Tibial artery (tissue), 4 donors: ENCODE data around the gene LRRC15.
A peak's percentile ranks its signal among the peaks of the same experiment; 100 is the strongest.

ENCODE experiments used
- DNase-seq, 2 donors: peaks; one replicate each; pipeline ENCODE4 v3.0.0-alpha.2; 2019
- H3K27ac ChIP-seq, 2 donors: fragments of 200-600 bp; sonication (generic) in 1 of 2; 1 replicate in 1 of 2; 2 replicates in 1 of 2; pipeline ENCODE4 v1.5.1; 2018 to 2019; ENCODE audit warnings: mild to moderate bottlenecking in 1 of 2
- H3K27me3 ChIP-seq, 2 donors: fragments of 200-600 bp; sonication (generic) in 1 of 2; one replicate each; pipeline versions ENCODE4 v1.5.1 to v1.6.0; 2016 to 2019
- H3K36me3 ChIP-seq, 3 donors: fragments of 200-600 bp; sonication (generic) in 2 of 3; one replicate each; pipeline ENCODE4 v1.5.1; 2016 to 2019; ENCODE audit warnings: mild to moderate bottlenecking in 2 of 3
- H3K4me1 ChIP-seq, 4 donors: fragments of 200-600 bp; sonication (generic) in 2 of 4; 1 replicate in 3 of 4; 2 replicates in 1 of 4; pipeline ENCODE4 v1.5.1; 2016 to 2019
- H3K4me3 ChIP-seq, 2 donors: fragments of 200-600 bp; sonication (generic) in 1 of 2; 1 replicate in 1 of 2; 2 replicates in 1 of 2; pipeline ENCODE4 v1.5.1; 2018 to 2019; ENCODE audit warnings: mild to moderate bottlenecking in 2 of 2
- H3K9me3 ChIP-seq, 3 donors: fragments of 200-600 bp; sonication (generic) in 1 of 3; one replicate each; pipeline ENCODE4 v1.5.1; 2016 to 2019
- intact Hi-C: fragments of 100-400 bp; cut with DNase I; formaldehyde crosslinking; loops from one replicate; pipeline ENCODE4 v1.15.0; 2023; ENCODE audit warnings: low total_unique reads
- TF ChIP-seq, protein P1 (sequence below), 2 experiments: fragments of 200-600 bp in 1 of 2; fragments of 450-650 bp in 1 of 2; IDR thresholded peaks; one replicate each; pipeline ENCODE4 v1.5.1; 2017 to 2019; ENCODE audit warnings: antibody characterized with exemption in 2 of 2, mild to moderate bottlenecking in 1 of 2, moderate library complexity in 1 of 2

The LRRC15 gene

DNA sequence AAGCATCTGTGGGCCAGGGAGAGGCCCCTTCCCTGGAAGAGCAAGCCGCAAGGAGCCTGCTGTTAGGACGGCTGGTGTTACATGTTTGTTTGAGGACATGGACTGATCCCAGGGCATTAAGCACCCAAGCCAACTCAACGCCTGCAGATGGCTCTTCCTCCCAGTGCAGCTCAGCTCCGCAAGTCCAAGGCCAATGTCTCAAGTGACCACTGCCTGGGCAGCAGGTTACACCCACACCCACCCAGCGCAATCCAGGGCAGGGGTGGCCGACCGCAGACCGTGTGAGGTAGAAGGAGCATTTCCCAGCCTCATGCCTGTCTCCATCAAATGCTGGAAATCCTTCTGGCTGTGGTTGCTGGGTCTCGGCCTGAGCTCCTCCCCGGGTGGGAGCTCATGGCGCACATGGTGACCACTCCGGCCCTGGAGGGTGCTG is 15.0 kb upstream of the LRRC15 start:
- DNase-seq = peak; percentile 13 to 32
- Histone ChIP-seq H3K27ac (no peak overlapping the region), H3K4me3 (no peak overlapping the region), H3K36me3 (no peaks in the 10 kb centered on the region), H3K9me3 (no peaks in the 10 kb centered on the region), H3K27me3 (peaks cover 0 to 47% of the 10 kb centered on the region in 2 donors), H3K4me1 (no peaks in the 10 kb centered on the region)
- intact Hi-C loops = no loop called here
- TF ChIP-seq, protein P1, sequence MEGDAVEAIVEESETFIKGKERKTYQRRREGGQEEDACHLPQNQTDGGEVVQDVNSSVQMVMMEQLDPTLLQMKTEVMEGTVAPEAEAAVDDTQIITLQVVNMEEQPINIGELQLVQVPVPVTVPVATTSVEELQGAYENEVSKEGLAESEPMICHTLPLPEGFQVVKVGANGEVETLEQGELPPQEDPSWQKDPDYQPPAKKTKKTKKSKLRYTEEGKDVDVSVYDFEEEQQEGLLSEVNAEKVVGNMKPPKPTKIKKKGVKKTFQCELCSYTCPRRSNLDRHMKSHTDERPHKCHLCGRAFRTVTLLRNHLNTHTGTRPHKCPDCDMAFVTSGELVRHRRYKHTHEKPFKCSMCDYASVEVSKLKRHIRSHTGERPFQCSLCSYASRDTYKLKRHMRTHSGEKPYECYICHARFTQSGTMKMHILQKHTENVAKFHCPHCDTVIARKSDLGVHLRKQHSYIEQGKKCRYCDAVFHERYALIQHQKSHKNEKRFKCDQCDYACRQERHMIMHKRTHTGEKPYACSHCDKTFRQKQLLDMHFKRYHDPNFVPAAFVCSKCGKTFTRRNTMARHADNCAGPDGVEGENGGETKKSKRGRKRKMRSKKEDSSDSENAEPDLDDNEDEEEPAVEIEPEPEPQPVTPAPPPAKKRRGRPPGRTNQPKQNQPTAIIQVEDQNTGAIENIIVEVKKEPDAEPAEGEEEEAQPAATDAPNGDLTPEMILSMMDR (IDR thresholded peaks at IDR 0.05) = no peak

DNA sequence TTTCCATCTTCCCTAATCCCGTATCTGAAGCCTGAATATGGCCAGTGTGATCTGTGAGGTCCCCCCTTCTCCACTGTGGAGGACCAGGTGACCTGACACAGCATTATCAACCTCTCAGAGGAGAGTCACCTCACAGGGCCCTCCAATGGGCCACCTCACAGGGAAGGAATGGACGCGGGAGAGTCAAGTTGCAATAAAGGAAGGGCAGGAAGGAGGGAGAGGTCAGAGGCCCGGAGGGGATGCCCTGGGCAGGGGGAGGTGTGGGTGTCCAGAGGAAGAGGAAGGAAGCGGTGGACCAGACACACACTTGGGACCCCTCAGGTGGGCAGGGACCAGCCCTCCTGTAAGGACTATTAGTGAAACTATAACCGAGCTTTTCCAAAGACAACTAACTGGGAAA is 14.6 kb upstream of the LRRC15 start:
- intact Hi-C loops = no loop called here
- TF ChIP-seq, protein P1 (IDR thresholded peaks at IDR 0.05) = no peak
- no peak overlapping the region for H3K4me3 ChIP-seq
- DNase-seq = peak; percentile 5 to 46
- H3K4me1 ChIP-seq = no peaks in the 10 kb centered on the region
- no peaks in the 10 kb centered on the region for H3K9me3 ChIP-seq
- H3K36me3 ChIP-seq = no peaks in the 10 kb centered on the region
- peaks cover 0 to 49% of the 10 kb centered on the region in 2 donors for H3K27me3 ChIP-seq
- H3K27ac ChIP-seq = no peak overlapping the region

DNA sequence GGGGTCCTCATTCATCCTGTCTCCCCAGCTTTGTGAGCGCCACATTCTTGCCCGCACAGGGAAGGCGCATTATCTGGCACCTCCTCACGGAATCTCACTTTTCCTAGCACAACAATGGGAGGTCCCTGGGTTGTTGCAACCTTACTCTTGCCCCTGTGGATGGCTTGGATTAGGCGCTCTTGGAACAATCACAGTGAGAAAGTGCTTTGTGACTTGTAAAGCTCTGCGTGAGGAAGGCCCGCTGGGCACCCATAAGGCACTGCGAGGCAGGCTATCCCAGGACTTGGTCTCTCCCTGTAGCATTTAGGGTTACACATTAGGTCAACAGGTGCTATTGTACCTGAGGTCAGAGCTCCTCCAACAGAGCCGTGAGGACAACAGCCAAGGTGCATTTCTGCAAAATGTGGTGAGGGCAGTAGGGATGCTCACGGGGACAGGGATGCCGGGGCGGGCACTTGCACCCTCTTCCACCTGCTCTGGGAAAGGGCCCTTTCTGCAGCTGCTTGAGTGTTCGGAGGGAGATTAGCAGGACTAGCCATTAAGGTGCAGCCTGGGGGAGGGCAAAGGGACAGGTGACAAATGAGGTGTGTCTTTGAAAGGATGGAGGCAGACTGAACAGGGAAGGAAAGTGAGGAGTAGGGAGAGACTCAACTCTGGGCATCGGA is 13.9 kb upstream of the LRRC15 start:
- intact Hi-C loops = no loop called here
- peak; percentile 3 to 28 for DNase-seq
- Histone ChIP-seq H3K9me3 (no peaks in the 10 kb centered on the region), H3K36me3 (no peaks in the 10 kb centered on the region), H3K4me3 (no peak overlapping the region), H3K4me1 (no peaks in the 10 kb centered on the region), H3K27ac (no peak overlapping the region), H3K27me3 (peaks cover 0 to 55% of the 10 kb centered on the region in 2 donors)
- TF ChIP-seq, protein P1 (IDR thresholded peaks at IDR 0.05) = no peak

DNA sequence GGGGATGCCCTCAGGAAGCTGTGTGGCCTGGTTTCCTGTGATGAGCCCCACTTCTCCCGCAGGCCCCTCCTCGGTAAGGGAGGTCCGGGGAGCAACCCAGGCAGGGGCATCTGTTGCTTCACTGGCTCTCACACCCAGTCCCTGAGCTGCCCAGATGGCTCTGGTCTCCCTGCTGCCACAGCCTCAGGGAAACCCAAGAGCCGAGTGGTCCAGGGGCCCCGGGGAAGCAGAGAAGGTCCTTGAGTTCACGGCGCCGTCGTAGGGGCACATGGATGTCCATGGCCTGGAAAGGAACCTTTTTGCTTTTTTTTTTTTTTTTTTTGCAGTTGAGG is 13.3 kb upstream of the LRRC15 start:
- peak in 1 of 2 donors; percentile 3 for DNase-seq
- intact Hi-C loops = no loop called here
- no peaks in the 10 kb centered on the region for H3K4me1 ChIP-seq
- no peak overlapping the region for H3K27ac ChIP-seq
- H3K27me3 ChIP-seq = peaks cover 0 to 53% of the 10 kb centered on the region in 2 donors
- TF ChIP-seq, protein P1 (IDR thresholded peaks at IDR 0.05) = no peak
- H3K9me3 ChIP-seq = no peaks in the 10 kb centered on the region
- no peak overlapping the region for H3K4me3 ChIP-seq
- no peaks in the 10 kb centered on the region for H3K36me3 ChIP-seq

DNA sequence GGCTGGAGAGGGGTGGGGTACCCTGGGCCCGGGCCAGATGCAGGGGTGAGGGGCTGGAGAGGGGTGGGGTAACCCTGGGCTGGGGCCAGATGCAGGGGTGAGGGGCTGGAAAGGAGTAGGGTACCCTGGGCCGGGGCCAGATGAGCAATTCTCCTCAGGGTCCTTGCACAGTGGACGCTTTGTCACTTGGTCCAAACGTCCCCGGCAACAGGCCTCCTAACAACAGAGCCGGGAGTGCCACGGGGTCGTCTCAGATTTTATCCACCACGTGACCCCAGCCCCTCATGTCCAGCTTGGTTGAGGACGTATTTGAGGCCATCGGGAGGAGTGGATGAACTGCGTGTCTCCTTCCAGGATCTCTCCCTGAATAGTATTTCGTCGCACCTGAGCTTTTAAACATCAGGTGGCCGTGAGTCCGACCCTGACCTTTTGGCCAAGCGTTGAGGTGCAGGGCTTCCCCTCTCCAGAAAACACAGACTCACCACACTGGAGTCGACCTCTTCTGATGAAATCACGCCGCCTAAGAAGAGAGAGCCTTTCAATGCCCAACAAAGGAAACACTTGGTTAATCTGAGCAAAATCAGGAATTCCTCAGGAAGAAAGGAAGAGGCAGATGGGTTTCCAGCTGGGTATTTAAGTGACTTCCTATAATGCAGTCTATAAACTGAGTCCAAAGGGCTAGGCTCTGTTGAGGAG is 12.8 kb upstream of the LRRC15 start:
- intact Hi-C loops = no loop called here
- Histone ChIP-seq H3K27me3 (peaks cover 0 to 51% of the 10 kb centered on the region in 2 donors), H3K4me1 (no peaks in the 10 kb centered on the region), H3K27ac (no peak overlapping the region), H3K36me3 (no peaks in the 10 kb centered on the region), H3K4me3 (no peak overlapping the region), H3K9me3 (no peaks in the 10 kb centered on the region)
- TF ChIP-seq, protein P1 (IDR thresholded peaks at IDR 0.05) = no peak
- DNase-seq = peak; percentile 9 to 31
